Endothelial cell of umbilical vein (primary cell): ENCODE measurements around the gene NR3C2. TPM values are rescaled to one million over a fixed set of nuclear protein-coding genes. Genes with fewer than 3 reads are reported as not detected.

Source experiments
- BruUV-seq: library from RNA; stranded (reverse); fragments of 400-500 nt; replicated peaks from 2 replicates; lab custom pipeline; 2021; lab: Mats Ljungman, UMichigan
- CTCF ChIA-PET: fragments of 300-600, 350-600 bp; sonication (Branson Sonifier 250); formaldehyde crosslinking; loops from one replicate; lab custom pipeline; 2021; ENCODE audit warnings: antibody characterized with exemption, inconsistent platforms; lab: Charles Lee
- POLR2A ChIA-PET: fragments of 300-600, 350-600 bp; sonication (Branson Sonifier 250); formaldehyde crosslinking; loops from one replicate; lab custom pipeline; 2021; ENCODE audit warnings: antibody characterized with exemption, inconsistent platforms; lab: Charles Lee
- DNase-seq: peaks from one replicate; pipeline ENCODE4 v3.0.0-alpha.2; 2011; ENCODE audit warnings: low read depth, low spot score
- FAIRE-seq: peaks from 2 replicates; lab custom pipeline; 2011; peaks lifted over from hg19 to GRCh38; lab: Jason Lieb, UNC
- H2AFZ ChIP-seq: 2 replicates; pipeline ENCODE4 v1.6.0; 2012; ENCODE audit warnings: low read depth, low read length, control low read depth, inconsistent platforms
- H3K27ac ChIP-seq: 2 replicates; pipeline ENCODE4 v1.5.1; 2011; ENCODE audit warnings: low read depth, mild to moderate bottlenecking, control low read depth, low read length, moderate library complexity; ENCODE audit not compliant: insufficient read depth
- H3K27me3 ChIP-seq, 2 experiments: 2 replicates each; pipeline versions ENCODE4 v1.6.0 to v1.6.1; 2011; ENCODE audit warnings: low read length in 2 of 2, mixed read lengths in 1 of 2; ENCODE audit not compliant: control insufficient read depth in 2 of 2, insufficient read depth in 2 of 2
- H3K36me3 ChIP-seq, 2 experiments: 2 replicates in 1 of 2; 3 replicates in 1 of 2; pipeline ENCODE4 v1.5.1; 2011; ENCODE audit warnings: low read length in 2 of 2, mild to moderate bottlenecking in 1 of 2, moderate library complexity in 1 of 2; ENCODE audit not compliant: control insufficient read depth in 2 of 2, insufficient read depth in 2 of 2; ENCODE audit errors: extremely low read depth in 1 of 2
- H3K4me1 ChIP-seq: 3 replicates; pipeline ENCODE4 v1.5.1; 2011; ENCODE audit warnings: mild to moderate bottlenecking, low read length; ENCODE audit not compliant: control insufficient read depth, insufficient read depth; ENCODE audit errors: extremely low read depth
- H3K4me2 ChIP-seq: 2 replicates; pipeline ENCODE4 v1.6.1; 2011; ENCODE audit warnings: low read length, control low read depth, mixed read lengths; ENCODE audit not compliant: insufficient read depth
- H3K4me3 ChIP-seq, 3 experiments: fragments of 200-600 bp in 1 of 3; sonication (generic), shearing (Covaris generic) in 1 of 3; replicated peaks in 1 of 3; 2 replicates each; pipeline ENCODE4 v1.5.1; 2011 to 2016; ENCODE audit warnings: control low read depth in 3 of 3, low read length in 3 of 3, mild to moderate bottlenecking in 2 of 3, inconsistent platforms in 1 of 3, low read depth in 1 of 3, moderate library complexity in 1 of 3; ENCODE audit not compliant: insufficient read depth in 1 of 3
- H3K79me2 ChIP-seq: 2 replicates; pipeline ENCODE4 v1.6.0; 2012; ENCODE audit warnings: low read length, inconsistent platforms; ENCODE audit not compliant: control insufficient read depth, insufficient read depth
- H3K9ac ChIP-seq: replicated peaks from 2 replicates; pipeline ENCODE3; 2011; ENCODE audit warnings: low read length, control low read depth; ENCODE audit not compliant: insufficient read depth; ENCODE audit errors: extremely low read depth
- H3K9me1 ChIP-seq: replicated peaks from 3 replicates; pipeline ENCODE4 v1.6.0; 2011; ENCODE audit warnings: mild to moderate bottlenecking, low read length; ENCODE audit not compliant: control insufficient read depth, insufficient read depth; ENCODE audit errors: extremely low read depth
- H3K9me3 ChIP-seq: replicated peaks from 2 replicates; pipeline ENCODE4 v1.5.1; 2012; ENCODE audit warnings: low read length, inconsistent platforms; ENCODE audit not compliant: control insufficient read depth, insufficient read depth
- H4K20me1 ChIP-seq: replicated peaks from 2 replicates; pipeline ENCODE3; 2011; ENCODE audit warnings: mild to moderate bottlenecking, low read length; ENCODE audit not compliant: control insufficient read depth, insufficient read depth; ENCODE audit errors: extremely low read depth
- CTCF ChIP-seq, 2 donors: IDR thresholded peaks; 1 replicate in 1 of 2; 2 replicates in 1 of 2; pipeline ENCODE4 v1.5.1; 2011; ENCODE audit warnings: low read length in 2 of 2, mild to moderate bottlenecking in 2 of 2, moderate library complexity in 2 of 2, control low read depth in 1 of 2, inconsistent platforms in 1 of 2, low read depth in 1 of 2; ENCODE audit not compliant: insufficient read depth in 1 of 2; ENCODE audit errors: extremely low read depth in 1 of 2
- EZH2 ChIP-seq: IDR thresholded peaks from 2 replicates; pipeline ENCODE4 v1.6.1; 2012; ENCODE audit warnings: borderline replicate concordance, low read depth, mild to moderate bottlenecking, moderate library complexity, low read length, inconsistent platforms; ENCODE audit not compliant: severe bottlenecking
- FOS ChIP-seq: IDR thresholded peaks from 2 replicates; pipeline ENCODE4 v1.6.1; 2011; ENCODE audit warnings: mild to moderate bottlenecking, low read length, moderate library complexity, borderline replicate concordance; ENCODE audit not compliant: insufficient read depth
- GATA2 ChIP-seq: IDR thresholded peaks from 2 replicates; pipeline ENCODE4 v1.7.0; 2011; ENCODE audit warnings: low read depth, mild to moderate bottlenecking, moderate library complexity, mixed read lengths, low read length; ENCODE audit not compliant: insufficient read length, insufficient read depth
- JUN ChIP-seq: IDR thresholded peaks from 2 replicates; pipeline ENCODE4 v1.6.1; 2011; ENCODE audit warnings: borderline replicate concordance, low read depth; ENCODE audit not compliant: insufficient read length, insufficient read depth
- MAX ChIP-seq: IDR thresholded peaks from 2 replicates; pipeline ENCODE4 v1.6.1; 2011; ENCODE audit not compliant: insufficient read depth, insufficient read length
- MYC ChIP-seq: IDR thresholded peaks from one replicate; pipeline ENCODE4 v1.6.1; 2011; ENCODE audit warnings: mild to moderate bottlenecking, low read depth, low read length
- POLR2A ChIP-seq: IDR thresholded peaks from 2 replicates; pipeline ENCODE4 v1.6.1; 2012; ENCODE audit warnings: low read depth, mild to moderate bottlenecking, control low read depth, low read length
- POLR2AphosphoS5 ChIP-seq: IDR thresholded peaks from 2 replicates; pipeline ENCODE4 v1.6.1; 2012; ENCODE audit warnings: low read depth, mild to moderate bottlenecking, control low read depth, low read length, moderate library complexity; ENCODE audit not compliant: insufficient read depth
- dilution Hi-C: fragments of 300-500 bp; cut with MboI; formaldehyde crosslinking; loops from one replicate; pipeline ENCODE4 v1.15.0; 2019; ENCODE audit warnings: low sequenced_read_pairs; ENCODE audit not compliant: extremely low pct_ligation_motif_present
- intact Hi-C: fragments of 100-400 bp; cut with micrococcal nuclease; formaldehyde crosslinking; loops from one replicate; pipeline ENCODE4 v1.10.0; 2022
- polyA plus RNA-seq, 4 experiments: library from polyadenylated mRNA; depleted of rRNA in 3 of 4; stranded (reverse) in 3 of 4; unstranded in 1 of 4; fragments of >200 nt; gene quantifications; 2 replicates each; pipeline versions ENCODE4 v1.2.1 to v1.2.3, GENCODE V29; 2011 to 2012; ENCODE audit warnings: missing spikeins in 1 of 4
- total RNA-seq: library from RNA; stranded (reverse); gene quantifications from 2 replicates; pipeline ENCODE4 v1.2.3, GENCODE V29; 2021

The NR3C2 gene
- total and polyA plus RNA-seq, 2 donors (not counting 3 experiments of a cell fraction or from before 2014, with no cell fraction given): 4.8 to 16.4 TPM

GRCh38 chr4:148397771-148398170, 44.4 kb downstream of the NR3C2 start:
- BruUV-seq: no TSS peak
- Histone ChIP-seq H3K27ac (no peak overlapping the region), H3K9me3 (no peaks in the 10 kb centered on the region), H2AFZ (no peak overlapping the region), H3K9ac (no peak overlapping the region), H3K9me1 (no peaks in the 10 kb centered on the region), H4K20me1 (no peaks in the 10 kb centered on the region), H3K4me1 (no peaks in the 10 kb centered on the region), H3K79me2 (no peaks in the 10 kb centered on the region), H3K4me2 (no peak overlapping the region), H3K4me3 (no peak overlapping the region), H3K27me3 (no peaks in the 10 kb centered on the region), H3K36me3 (no peaks in the 10 kb centered on the region)
- ChIA-PET CTCF (no interaction called here), POLR2A (no interaction called here)
- FAIRE-seq (no peak), DNase-seq (no peak)
- dilution Hi-C loops: no loop called here
- TF ChIP-seq MAX (no peak), POLR2A (no peak), FOS (no peak), EZH2 (no peak), CTCF (IDR thresholded peaks at IDR 0.05; ENCODE audit: extremely low read depth in 1 of 2, insufficient read depth in 1 of 2, low read depth in 1 of 2, low read length in 2 of 2) (no peak), JUN (no peak), POLR2AphosphoS5 (no peak), GATA2 (no peak), MYC (no peak)
- intact Hi-C loops: no loop called here
